Measurements from ENCODE around the gene NUP153. TPM values are rescaled to one million over a fixed set of nuclear protein-coding genes. Genes with fewer than 3 reads are reported as not detected.

The NUP153 gene
- total and polyA plus RNA-seq, 2 of the 8 experiments (the other 6 are each of a cell fraction or from before 2014, with no cell fraction given), result 47.0 to 84.8 TPM

DNA sequence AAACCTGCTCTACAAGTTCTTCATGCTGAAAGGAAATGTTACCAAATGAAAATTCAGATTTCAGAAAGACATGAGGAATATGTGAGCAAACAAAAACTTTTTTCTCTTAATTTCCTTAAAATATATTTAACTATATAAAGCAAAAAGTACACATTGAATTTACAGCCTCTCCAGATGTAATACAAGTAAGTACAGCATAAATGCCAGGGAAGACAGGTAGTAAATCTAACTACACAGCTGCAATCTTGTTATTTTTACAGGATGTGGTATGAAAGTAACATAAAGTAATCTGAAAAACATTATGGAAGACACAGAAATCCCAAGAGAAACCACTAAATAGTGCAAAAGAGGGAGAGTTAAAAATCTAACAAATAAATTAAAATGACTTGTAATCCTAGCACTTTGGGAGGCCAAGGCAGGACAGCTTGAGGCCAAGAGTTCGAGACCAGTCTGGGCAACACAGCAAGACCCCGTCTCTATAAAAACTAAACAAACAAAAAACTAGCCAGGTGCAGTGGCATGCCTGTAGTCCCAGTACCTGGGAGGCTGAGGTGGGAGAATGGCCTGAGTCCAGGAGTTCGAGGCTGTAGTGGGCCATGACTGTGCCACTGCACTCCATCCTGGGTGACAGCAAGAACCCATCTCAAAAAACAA lies 55.9 kb downstream of the NUP153 start:
- Histone ChIP-seq H3K9ac (replicated peaks in 1 of 4; ENCODE audit: extremely low read depth in 1 of 4, low read depth in 3 of 4, low read length in 3 of 4) (no peak overlapping the region), H2AFZ (ENCODE audit: low read length) (no peak overlapping the region), H2BK120ac (replicated peaks; ENCODE audit: low read depth, low read length) (no peak overlapping the region), H3K79me1 (ENCODE audit: low read depth, low read length) (no peaks in the 10 kb centered on the region; the same call in 1 of the 2 replicates), H3K18ac (ENCODE audit: extremely low read depth, low read length) (no peak overlapping the region), H4K91ac (replicated peaks; ENCODE audit: insufficient read length, low read length) (no peak overlapping the region), H4K20me1 (replicated peaks in 1 of 2; ENCODE audit: control insufficient read depth in 1 of 2, insufficient read depth in 2 of 2, low read length in 2 of 2) (peaks cover 2% of the 10 kb centered on the region in 2 experiments), H3K56ac (replicated peaks; ENCODE audit: insufficient read length, low read depth, low read length) (no peak overlapping the region), H3K14ac (ENCODE audit: insufficient read length) (no peak overlapping the region), H4K5ac (ENCODE audit: insufficient read length, low read depth, low read length) (no peak overlapping the region), H2AK5ac (ENCODE audit: low read depth, low read length) (no peak overlapping the region), H3K9me3 (ENCODE audit: insufficient read depth in 2 of 2, low read depth in 1 of 2, low read length in 1 of 2) (no peaks in the 10 kb centered on the region), H3K27me3 (replicated peaks in 1 of 4; ENCODE audit: control insufficient read depth in 3 of 4, extremely low read depth in 1 of 4, insufficient read depth in 3 of 4, low read length in 3 of 4) (no peaks in the 10 kb centered on the region), H3K27ac (ENCODE audit: low read depth, low read length) (no peak overlapping the region), H3K79me2 (ENCODE audit: control insufficient read depth in 1 of 2, insufficient read depth in 2 of 2, low read length in 2 of 2) (peaks cover 0 to 15% of the 10 kb centered on the region in 2 experiments; a peak in 2 of 4 replicates), H2BK20ac (ENCODE audit: low read length) (no peak overlapping the region), H3K23ac (ENCODE audit: insufficient read length) (no peak overlapping the region), H2BK15ac (ENCODE audit: low read length) (no peak overlapping the region), H3K36me3 (ENCODE audit: control insufficient read depth in 2 of 4, insufficient read depth in 4 of 4, low read length in 3 of 4) (peaks cover 5 to 71% (median 29%) of the 10 kb centered on the region in 4 experiments; a peak in 7 of 8 replicates), H3K4me3 (ENCODE audit: extremely low read depth in 1 of 4, insufficient read depth in 2 of 4, low read depth in 3 of 4, low read length in 4 of 4) (no peak overlapping the region), H4K8ac (ENCODE audit: extremely low read depth, insufficient read depth, low read length) (no peak overlapping the region), H3K23me2 (ENCODE audit: low read depth, low read length) (no peaks in the 10 kb centered on the region), H3K4ac (replicated peaks; ENCODE audit: insufficient read length, low read depth, low read length) (no peak overlapping the region), H2BK12ac (ENCODE audit: low read depth, low read length) (no peak overlapping the region), H3K4me1 (replicated peaks in 1 of 4; ENCODE audit: control insufficient read depth in 3 of 4, insufficient read depth in 4 of 4, low read length in 3 of 4) (no peaks in the 10 kb centered on the region), H2BK5ac (ENCODE audit: low read depth, low read length) (no peak overlapping the region), H3K4me2 (ENCODE audit: insufficient read depth in 1 of 2, low read depth in 2 of 2, low read length in 2 of 2) (no peak overlapping the region)
- TF ChIP-seq GTF2F1 (IDR thresholded peaks at IDR 0.05; ENCODE audit: borderline replicate concordance, low read depth, low read length), result no peak
- TF ChIP-seq CHD1 (IDR thresholded peaks at IDR 0.05; ENCODE audit: low read depth, low read length), result no peak
- TF ChIP-seq TAF1 (IDR thresholded peaks at IDR 0.05; ENCODE audit: low read depth, low read length), result no peak
- no peak for TF ChIP-seq KDM4A (IDR thresholded peaks at IDR 0.05; ENCODE audit: low read depth, low read length, severe bottlenecking)
- TF ChIP-seq TEAD4 (IDR thresholded peaks at IDR 0.05; ENCODE audit: low read depth, low read length), result no peak
- TF ChIP-seq KDM5A (IDR thresholded peaks at IDR 0.05; ENCODE audit: low read length), result no peak
- TF ChIP-seq, protein P1, sequence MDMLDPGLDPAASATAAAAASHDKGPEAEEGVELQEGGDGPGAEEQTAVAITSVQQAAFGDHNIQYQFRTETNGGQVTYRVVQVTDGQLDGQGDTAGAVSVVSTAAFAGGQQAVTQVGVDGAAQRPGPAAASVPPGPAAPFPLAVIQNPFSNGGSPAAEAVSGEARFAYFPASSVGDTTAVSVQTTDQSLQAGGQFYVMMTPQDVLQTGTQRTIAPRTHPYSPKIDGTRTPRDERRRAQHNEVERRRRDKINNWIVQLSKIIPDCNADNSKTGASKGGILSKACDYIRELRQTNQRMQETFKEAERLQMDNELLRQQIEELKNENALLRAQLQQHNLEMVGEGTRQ (IDR thresholded peaks at IDR 0.05; ENCODE audit: low read length), result no peak
- TF ChIP-seq CBX8 (IDR thresholded peaks at IDR 0.05; ENCODE audit: borderline replicate concordance, low read depth, low read length), result no peak
- no peak for TF ChIP-seq SUZ12 (IDR thresholded peaks at IDR 0.05; ENCODE audit: low read length)
- TF ChIP-seq BCL11A (IDR thresholded peaks at IDR 0.05; ENCODE audit: low read depth in 2 of 2, low read length in 2 of 2), result no peak
- no peak for TF ChIP-seq CHD2 (IDR thresholded peaks at IDR 0.05; ENCODE audit: low read length)
- ChIA-PET POLR2A (ENCODE audit: partially characterized antibody) (interaction anchor here (0.8 kb wide), 1 partner anchor 50 kb away, joined by 3 read pairs; the partner anchor contains the start of gene FAM8A1), CTCF (ENCODE audit: partially characterized antibody) (interaction anchor here (0.6 kb wide), 1 partner anchor 51 kb away, joined by 3 read pairs; no protein-coding TSS in a partner anchor)
- FAIRE-seq (no peak), DNase-seq (ENCODE audit: low read depth in 1 of 2, low spot score in 2 of 2) (no peak)
- WGBS, 2 experiments (ENCODE audit: extremely low coverage in 1 of 2, insufficient coverage in 1 of 2, insufficient read length in 1 of 2, insufficient replicate concordance in 2 of 2, low coverage in 1 of 2, low lambda C conversion rate in 2 of 2, missing lambda C conversion rate in 1 of 2), result 91% methylated on average over 3 of the region's 3 CpGs; no CpG with 5 or more reads in 1 of the 2 experiments
